ENCODE measurements around the gene DPYSL5. TPM values are rescaled to one million over a fixed set of nuclear protein-coding genes. Genes with fewer than 3 reads are reported as not detected.

DPYSL5 gene
- total RNA-seq, 2 donors from 2014 or later = 3.1 to 3.5 TPM

DNA sequence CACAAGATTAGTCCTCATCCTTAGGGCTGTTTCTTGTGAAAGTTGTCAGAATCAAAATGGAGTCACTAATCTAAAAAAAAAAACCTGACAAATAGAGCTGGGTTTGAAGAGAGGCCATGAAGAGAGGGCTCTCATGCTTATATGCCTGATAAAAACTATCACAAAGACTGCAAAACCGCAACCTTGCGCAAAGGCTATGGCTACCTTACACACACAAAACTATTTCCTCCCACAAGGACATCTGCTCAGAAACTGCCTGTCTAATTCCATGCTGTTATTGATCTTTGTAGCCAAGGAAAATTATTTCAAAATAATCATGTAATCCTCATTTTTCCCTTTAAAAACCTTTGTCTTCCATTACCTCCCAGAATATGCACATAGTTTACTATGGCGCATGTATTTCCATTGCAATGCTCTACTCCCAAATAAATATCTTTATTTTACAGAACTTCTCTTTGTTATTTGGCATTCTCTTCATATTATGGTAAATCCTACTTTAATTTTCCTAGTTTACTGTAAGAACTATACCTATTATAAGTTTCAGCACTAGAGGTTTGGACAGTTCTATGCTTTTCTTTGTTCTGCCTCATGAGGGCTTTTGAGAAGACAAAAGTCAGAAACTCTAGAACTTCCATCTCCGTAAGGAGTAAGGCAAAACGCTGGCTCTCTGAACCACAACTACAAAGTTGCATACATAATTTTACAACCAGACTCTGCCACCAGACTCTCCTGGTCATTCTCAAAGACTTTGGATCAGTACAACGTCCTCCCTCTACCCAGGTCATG is 9.6 kb upstream of the DPYSL5 start:
- TF ChIP-seq, protein P1, sequence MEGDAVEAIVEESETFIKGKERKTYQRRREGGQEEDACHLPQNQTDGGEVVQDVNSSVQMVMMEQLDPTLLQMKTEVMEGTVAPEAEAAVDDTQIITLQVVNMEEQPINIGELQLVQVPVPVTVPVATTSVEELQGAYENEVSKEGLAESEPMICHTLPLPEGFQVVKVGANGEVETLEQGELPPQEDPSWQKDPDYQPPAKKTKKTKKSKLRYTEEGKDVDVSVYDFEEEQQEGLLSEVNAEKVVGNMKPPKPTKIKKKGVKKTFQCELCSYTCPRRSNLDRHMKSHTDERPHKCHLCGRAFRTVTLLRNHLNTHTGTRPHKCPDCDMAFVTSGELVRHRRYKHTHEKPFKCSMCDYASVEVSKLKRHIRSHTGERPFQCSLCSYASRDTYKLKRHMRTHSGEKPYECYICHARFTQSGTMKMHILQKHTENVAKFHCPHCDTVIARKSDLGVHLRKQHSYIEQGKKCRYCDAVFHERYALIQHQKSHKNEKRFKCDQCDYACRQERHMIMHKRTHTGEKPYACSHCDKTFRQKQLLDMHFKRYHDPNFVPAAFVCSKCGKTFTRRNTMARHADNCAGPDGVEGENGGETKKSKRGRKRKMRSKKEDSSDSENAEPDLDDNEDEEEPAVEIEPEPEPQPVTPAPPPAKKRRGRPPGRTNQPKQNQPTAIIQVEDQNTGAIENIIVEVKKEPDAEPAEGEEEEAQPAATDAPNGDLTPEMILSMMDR (conservative IDR thresholded peaks at IDR 0.05) = peak; percentile 32
- peaks cover 28% of the 10 kb centered on the region for H3K27me3 Mint-ChIP-seq (ENCODE audit: insufficient read depth)
- H3K27me3 ChIP-seq (ENCODE audit: control insufficient read depth, insufficient read depth, low read length, poor library complexity, severe bottlenecking) = peaks cover 55% of the 10 kb centered on the region
- no peaks in the 10 kb centered on the region for H3K9me3 Mint-ChIP-seq
- H3K9me3 ChIP-seq (ENCODE audit: control insufficient read depth, low read length) = no peaks in the 10 kb centered on the region
- no peaks in the 10 kb centered on the region for H3K36me3 ChIP-seq (ENCODE audit: control insufficient read depth, insufficient read depth, low read length)
- H3K4me3 Mint-ChIP-seq = no peak overlapping the region
- no peaks in the 10 kb centered on the region for H3K4me1 Mint-ChIP-seq
- H3K9ac ChIP-seq (ENCODE audit: extremely low read depth, low read length, poor library complexity, severe bottlenecking) = no peak overlapping the region
- WGBS, 2 experiments (ENCODE audit: insufficient coverage in 1 of 2, insufficient read length in 1 of 2) = 54 to 67% methylated on average over 4 to 6 of the region's 6 CpGs
- H3K4me1 ChIP-seq (ENCODE audit: control insufficient read depth, insufficient read depth, low read length) = no peaks in the 10 kb centered on the region
- no peak overlapping the region for H3K4me3 ChIP-seq (ENCODE audit: low read length)
- no peak for DNase-seq
- no peak overlapping the region for H3K27ac Mint-ChIP-seq
- no peak overlapping the region for H3K27ac ChIP-seq (ENCODE audit: low read depth, low read length)
- H3K36me3 Mint-ChIP-seq (ENCODE audit: low read depth) = no peaks in the 10 kb centered on the region

- TF ChIP-seq, protein P1 (conservative IDR thresholded peaks at IDR 0.05) = peak; percentile 44
- H3K9me3 Mint-ChIP-seq = no peaks in the 10 kb centered on the region
- 89 to 92% methylated on average over 4 of the region's 4 CpGs for WGBS, 2 experiments (ENCODE audit: insufficient coverage in 1 of 2, insufficient read length in 1 of 2)
- H3K27ac ChIP-seq (ENCODE audit: low read depth, low read length) = no peak overlapping the region
- no peak overlapping the region for H3K4me3 Mint-ChIP-seq
- no peak overlapping the region for H3K9ac ChIP-seq (ENCODE audit: extremely low read depth, low read length, poor library complexity, severe bottlenecking)
- no peaks in the 10 kb centered on the region for H3K9me3 ChIP-seq (ENCODE audit: control insufficient read depth, low read length)
- peaks cover 39% of the 10 kb centered on the region for H3K27me3 Mint-ChIP-seq (ENCODE audit: insufficient read depth)
- no peak overlapping the region for H3K27ac Mint-ChIP-seq
- no peaks in the 10 kb centered on the region for H3K36me3 Mint-ChIP-seq (ENCODE audit: low read depth)
- no peak overlapping the region for H3K4me3 ChIP-seq (ENCODE audit: low read length)
- DNase-seq = no peak
- no peaks in the 10 kb centered on the region for H3K4me1 Mint-ChIP-seq
- peaks cover 59% of the 10 kb centered on the region for H3K27me3 ChIP-seq (ENCODE audit: control insufficient read depth, insufficient read depth, low read length, poor library complexity, severe bottlenecking)
- H3K36me3 ChIP-seq (ENCODE audit: control insufficient read depth, insufficient read depth, low read length) = no peaks in the 10 kb centered on the region
- H3K4me1 ChIP-seq (ENCODE audit: control insufficient read depth, insufficient read depth, low read length) = no peaks in the 10 kb centered on the region
Observed at GRCh38 chr2:26840937-26841610, 6.9 kb upstream of the DPYSL5 start.

DNA sequence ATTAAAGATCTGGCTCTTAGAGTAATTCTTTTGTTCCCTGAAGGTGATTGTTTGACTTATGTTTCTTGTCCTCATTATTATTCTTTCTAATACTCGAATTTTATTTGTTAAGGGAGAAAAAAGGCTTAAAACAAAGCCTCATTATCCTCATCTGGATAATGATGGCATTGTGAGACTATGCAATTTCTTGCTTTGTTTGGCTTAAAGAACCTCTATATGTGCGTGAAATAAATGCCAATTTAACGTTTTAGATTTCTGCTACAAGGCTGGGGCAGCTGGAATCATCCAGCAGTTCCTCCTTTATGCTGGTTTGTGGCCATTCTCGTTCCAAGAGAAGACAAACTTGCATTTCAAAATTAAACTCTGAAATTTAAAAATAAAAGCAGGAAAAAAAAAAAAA is 4.9 kb upstream of the DPYSL5 start:
- no peak overlapping the region for H3K4me3 Mint-ChIP-seq
- H3K27me3 ChIP-seq (ENCODE audit: control insufficient read depth, insufficient read depth, low read length, poor library complexity, severe bottlenecking) = peaks cover 60% of the 10 kb centered on the region
- TF ChIP-seq, protein P1 (conservative IDR thresholded peaks at IDR 0.05) = no peak
- DNase-seq = no peak
- no peak overlapping the region for H3K27ac Mint-ChIP-seq
- H3K4me3 ChIP-seq (ENCODE audit: low read length) = no peak overlapping the region
- H3K36me3 ChIP-seq (ENCODE audit: control insufficient read depth, insufficient read depth, low read length) = no peaks in the 10 kb centered on the region
- no peaks in the 10 kb centered on the region for H3K9me3 ChIP-seq (ENCODE audit: control insufficient read depth, low read length)
- H3K27ac ChIP-seq (ENCODE audit: low read depth, low read length) = no peak overlapping the region
- peaks cover 6% of the 10 kb centered on the region for H3K4me1 Mint-ChIP-seq
- H3K4me1 ChIP-seq (ENCODE audit: control insufficient read depth, insufficient read depth, low read length) = no peaks in the 10 kb centered on the region
- WGBS, 2 experiments (ENCODE audit: insufficient coverage in 1 of 2, insufficient read length in 1 of 2) = 74 to 92% methylated on average over 3 to 4 of the region's 4 CpGs
- H3K27me3 Mint-ChIP-seq (ENCODE audit: insufficient read depth) = peaks cover 52% of the 10 kb centered on the region
- H3K9me3 Mint-ChIP-seq = no peaks in the 10 kb centered on the region
- H3K9ac ChIP-seq (ENCODE audit: extremely low read depth, low read length, poor library complexity, severe bottlenecking) = no peak overlapping the region
- no peaks in the 10 kb centered on the region for H3K36me3 Mint-ChIP-seq (ENCODE audit: low read depth)
